NT2/D1 (cell line): ENCODE measurements around the gene AKAP13.

Experiments
- DNase-seq: peaks from one replicate; pipeline ENCODE4 v3.0.0-alpha.2; 2011; ENCODE audit warnings: low read depth, low spot score
- H3K27me3 ChIP-seq: 2 replicates; pipeline ENCODE4 v1.6.0; 2011; ENCODE audit warnings: mild to moderate bottlenecking; ENCODE audit not compliant: insufficient read length, insufficient read depth
- H3K36me3 ChIP-seq: 2 replicates; pipeline ENCODE4 v1.6.1; 2011; ENCODE audit warnings: mild to moderate bottlenecking, low read length, mixed read lengths; ENCODE audit not compliant: insufficient read depth, insufficient read length
- H3K4me1 ChIP-seq: 2 replicates; pipeline ENCODE4 v1.5.1; 2011; ENCODE audit not compliant: insufficient read depth, insufficient read length
- H3K4me3 ChIP-seq: 2 replicates; pipeline ENCODE4 v1.5.1; 2011; ENCODE audit warnings: low read depth; ENCODE audit not compliant: insufficient read length
- H3K9ac ChIP-seq: 2 replicates; pipeline ENCODE4 v1.6.0; 2011; ENCODE audit warnings: low read depth; ENCODE audit not compliant: insufficient read length
- H3K9me3 ChIP-seq: 2 replicates; pipeline ENCODE4 v1.5.1; 2011; ENCODE audit warnings: mild to moderate bottlenecking, low read length; ENCODE audit not compliant: insufficient read depth
- SUZ12 ChIP-seq: IDR thresholded peaks from 2 replicates; pipeline ENCODE4 v1.6.1; 2011; ENCODE audit not compliant: insufficient read length, insufficient read depth; ENCODE audit errors: extremely low read depth
- YY1 ChIP-seq: IDR thresholded peaks from 2 replicates; pipeline ENCODE4 v1.6.1; 2011; ENCODE audit not compliant: insufficient read length, insufficient read depth
- ZNF274 ChIP-seq: IDR thresholded peaks from 2 replicates; pipeline ENCODE4 v1.6.1; 2011; ENCODE audit warnings: mild to moderate bottlenecking, low read depth, low read length

AKAP13 gene

GRCh38 chr15:85488997-85489396 lies 108.6 kb downstream of the AKAP13 start:
- TF ChIP-seq ZNF274, result no peak
- no peak for TF ChIP-seq YY1
- no peak for TF ChIP-seq SUZ12
- no peak for DNase-seq

GRCh38 chr15:85489773-85490493 lies 109.5 kb downstream of the AKAP13 start:
- Histone ChIP-seq H3K9me3 (no peaks in the 10 kb centered on the region), H3K36me3 (peaks cover 8% of the 10 kb centered on the region), H3K27me3 (no peaks in the 10 kb centered on the region), H3K4me3 (no peak overlapping the region), H3K9ac (no peak overlapping the region), H3K4me1 (no peaks in the 10 kb centered on the region)
- no peak for DNase-seq
- TF ChIP-seq ZNF274 (no peak), SUZ12 (no peak), YY1 (no peak)

More at GRCh38 chr15:85488997-85489396, 108.6 kb downstream of the AKAP13 start:
- H3K4me3 ChIP-seq, result no peak overlapping the region
- no peaks in the 10 kb centered on the region for H3K9me3 ChIP-seq
- no peaks in the 10 kb centered on the region for H3K4me1 ChIP-seq
- peaks cover 8% of the 10 kb centered on the region for H3K36me3 ChIP-seq
- no peaks in the 10 kb centered on the region for H3K27me3 ChIP-seq
- H3K9ac ChIP-seq, result no peak overlapping the region

- Histone ChIP-seq H3K9ac (no peak overlapping the region), H3K4me3 (no peak overlapping the region), H3K4me1 (no peaks in the 10 kb centered on the region), H3K36me3 (peaks cover 8% of the 10 kb centered on the region), H3K9me3 (no peaks in the 10 kb centered on the region), H3K27me3 (no peaks in the 10 kb centered on the region)
- TF ChIP-seq SUZ12 (no peak), ZNF274 (no peak), YY1 (no peak)
- DNase-seq, result no peak
These were observed 110.5 kb downstream of the AKAP13 start for GRCh38 chr15:85490856-85491255.

GRCh38 chr15:85491691-85492090 lies 111.3 kb downstream of the AKAP13 start:
- no peaks in the 10 kb centered on the region for H3K27me3 ChIP-seq
- DNase-seq, result no peak
- no peaks in the 10 kb centered on the region for H3K9me3 ChIP-seq
- no peak overlapping the region for H3K9ac ChIP-seq
- H3K4me1 ChIP-seq, result no peaks in the 10 kb centered on the region
- H3K4me3 ChIP-seq, result no peak overlapping the region
- peaks cover 8% of the 10 kb centered on the region for H3K36me3 ChIP-seq
- no peak for TF ChIP-seq ZNF274
- TF ChIP-seq YY1, result no peak
- no peak for TF ChIP-seq SUZ12

- no peaks in the 10 kb centered on the region for H3K4me1 ChIP-seq
- H3K9me3 ChIP-seq, result no peaks in the 10 kb centered on the region
- peaks cover 8% of the 10 kb centered on the region for H3K36me3 ChIP-seq
- H3K9ac ChIP-seq, result no peak overlapping the region
- no peak for DNase-seq
- no peak overlapping the region for H3K4me3 ChIP-seq
- TF ChIP-seq YY1, result no peak
- no peak for TF ChIP-seq ZNF274
- TF ChIP-seq SUZ12, result no peak
- no peaks in the 10 kb centered on the region for H3K27me3 ChIP-seq
These were observed 112.0 kb downstream of the AKAP13 start for GRCh38 chr15:85492406-85492805.

GRCh38 chr15:85493260-85493659 lies 112.9 kb downstream of the AKAP13 start:
- Histone ChIP-seq H3K4me1 (no peaks in the 10 kb centered on the region), H3K27me3 (no peaks in the 10 kb centered on the region), H3K9ac (no peak overlapping the region), H3K4me3 (no peak overlapping the region), H3K36me3 (peaks cover 4% of the 10 kb centered on the region), H3K9me3 (no peaks in the 10 kb centered on the region)
- no peak for DNase-seq
- TF ChIP-seq SUZ12 (no peak), YY1 (no peak), ZNF274 (no peak)

- H3K27me3 ChIP-seq, result no peaks in the 10 kb centered on the region
- no peak overlapping the region for H3K4me3 ChIP-seq
- H3K9me3 ChIP-seq, result no peaks in the 10 kb centered on the region
- H3K4me1 ChIP-seq, result no peaks in the 10 kb centered on the region
- H3K36me3 ChIP-seq, result no peaks in the 10 kb centered on the region
- H3K9ac ChIP-seq, result no peak overlapping the region
- TF ChIP-seq ZNF274, result no peak
- no peak for DNase-seq
These were observed 113.8 kb downstream of the AKAP13 start for GRCh38 chr15:85494048-85494777.

GRCh38 chr15:85495096-85495495 lies 114.7 kb downstream of the AKAP13 start:
- DNase-seq, result no peak
- Histone ChIP-seq H3K4me3 (no peak overlapping the region), H3K36me3 (peaks cover 2% of the 10 kb centered on the region), H3K9me3 (no peaks in the 10 kb centered on the region), H3K9ac (no peak overlapping the region), H3K27me3 (no peaks in the 10 kb centered on the region), H3K4me1 (no peaks in the 10 kb centered on the region)
- TF ChIP-seq SUZ12, result no peak
- TF ChIP-seq ZNF274, result no peak
- TF ChIP-seq YY1, result no peak
